ENCODE results near the gene KRT35.

KRT35 gene

DNA sequence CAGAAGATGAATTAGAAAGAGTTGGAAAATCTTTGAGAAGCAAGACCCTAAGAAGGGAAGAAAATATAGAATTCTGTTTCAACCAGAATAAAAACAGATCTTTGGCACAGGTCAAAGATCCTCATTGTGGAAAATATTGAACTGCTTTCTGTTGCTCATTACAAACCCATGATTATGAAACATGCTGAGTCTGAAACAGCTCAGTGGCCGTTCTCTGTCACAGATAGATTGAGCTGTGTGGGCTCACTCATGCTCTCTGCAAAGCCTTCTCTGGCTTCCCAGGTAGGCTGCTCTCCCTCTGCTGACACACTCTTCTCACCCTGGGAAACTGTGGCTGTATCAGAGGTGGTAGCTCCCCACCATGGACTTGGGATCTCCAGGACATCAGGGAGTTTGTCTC lies 36.8 kb downstream of the KRT35 start:
- H3K4me3 ChIP-seq (ENCODE audit: low read depth, low read length), result no peak overlapping the region
- ChIA-PET CTCF (interaction anchor here (0.9 to 1.1 kb wide), 2 partner anchors 10 to 14 kb away, joined by 3 to 4 read pairs; no protein-coding TSS in a partner anchor), POLR2A (no interaction called here)
- TF ChIP-seq, protein P1, sequence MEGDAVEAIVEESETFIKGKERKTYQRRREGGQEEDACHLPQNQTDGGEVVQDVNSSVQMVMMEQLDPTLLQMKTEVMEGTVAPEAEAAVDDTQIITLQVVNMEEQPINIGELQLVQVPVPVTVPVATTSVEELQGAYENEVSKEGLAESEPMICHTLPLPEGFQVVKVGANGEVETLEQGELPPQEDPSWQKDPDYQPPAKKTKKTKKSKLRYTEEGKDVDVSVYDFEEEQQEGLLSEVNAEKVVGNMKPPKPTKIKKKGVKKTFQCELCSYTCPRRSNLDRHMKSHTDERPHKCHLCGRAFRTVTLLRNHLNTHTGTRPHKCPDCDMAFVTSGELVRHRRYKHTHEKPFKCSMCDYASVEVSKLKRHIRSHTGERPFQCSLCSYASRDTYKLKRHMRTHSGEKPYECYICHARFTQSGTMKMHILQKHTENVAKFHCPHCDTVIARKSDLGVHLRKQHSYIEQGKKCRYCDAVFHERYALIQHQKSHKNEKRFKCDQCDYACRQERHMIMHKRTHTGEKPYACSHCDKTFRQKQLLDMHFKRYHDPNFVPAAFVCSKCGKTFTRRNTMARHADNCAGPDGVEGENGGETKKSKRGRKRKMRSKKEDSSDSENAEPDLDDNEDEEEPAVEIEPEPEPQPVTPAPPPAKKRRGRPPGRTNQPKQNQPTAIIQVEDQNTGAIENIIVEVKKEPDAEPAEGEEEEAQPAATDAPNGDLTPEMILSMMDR (IDR thresholded peaks at IDR 0.05; ENCODE audit: insufficient read depth, low read length, missing control alignments), result no peak
- no peak for DNase-seq (ENCODE audit: low read depth, low spot score)

DNA sequence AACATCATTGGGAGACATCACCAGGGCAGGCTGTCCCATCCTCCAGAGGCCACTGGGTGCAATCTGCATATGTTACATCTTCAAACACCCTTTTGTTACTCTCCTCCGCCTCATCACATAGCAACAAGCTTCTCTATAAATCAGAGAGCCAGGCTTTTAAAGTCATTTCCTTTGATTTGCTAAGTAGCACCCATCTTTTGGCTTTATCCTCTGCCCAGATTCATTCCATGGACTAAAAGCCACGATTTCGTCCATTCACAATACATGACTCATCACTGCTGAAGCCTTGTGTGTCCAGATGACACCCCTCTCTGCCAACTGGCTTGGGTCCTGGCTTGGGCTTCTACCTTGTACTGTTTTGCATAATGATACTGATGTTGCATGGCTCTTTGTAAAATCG lies 38.2 kb downstream of the KRT35 start:
- no peak overlapping the region for H3K4me3 ChIP-seq (ENCODE audit: low read depth, low read length)
- TF ChIP-seq, protein P1 (IDR thresholded peaks at IDR 0.05; ENCODE audit: insufficient read depth, low read length, missing control alignments), result no peak
- ChIA-PET CTCF (interaction anchor here (2.0 kb wide), 1 partner anchor 8 kb away, joined by 5 read pairs; no protein-coding TSS in a partner anchor), POLR2A (no interaction called here)
- peak; percentile 44 for DNase-seq (ENCODE audit: low read depth, low spot score)

DNA sequence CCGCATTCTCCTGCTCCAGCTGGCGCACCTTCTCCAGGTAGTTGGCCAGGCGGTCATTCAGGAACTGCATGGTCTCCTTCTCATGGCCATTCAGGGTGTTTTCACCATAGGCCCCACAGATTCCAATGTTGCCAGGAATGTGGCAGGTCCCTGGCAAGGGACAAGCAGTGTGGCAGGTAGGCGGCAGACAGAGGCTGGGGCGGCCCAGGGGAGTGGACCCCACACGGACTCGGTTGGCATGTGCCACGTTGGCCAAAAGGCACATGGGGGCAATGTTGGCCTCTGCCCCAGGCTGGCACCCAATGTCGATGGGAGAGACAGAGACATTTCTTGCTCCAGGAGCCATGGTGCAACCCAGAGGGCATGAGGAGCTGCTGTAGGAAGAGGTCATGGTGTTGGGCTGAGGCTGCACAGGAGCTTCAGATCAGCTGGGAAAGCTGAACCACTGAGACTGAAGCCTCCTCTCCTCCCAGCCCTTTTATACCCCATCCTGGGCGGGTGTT lies 40.4 kb downstream of the KRT35 start, which contains the start of gene KRT38:
TSS of gene KRT38 (minus strand) at position 453 of the 503 bp plus-strand sequence. CDS start at position 391, 62 bp downstream.
- ChIA-PET POLR2A (no interaction called here), CTCF (interaction anchor here (1.7 kb wide), 1 partner anchor 208 kb away, joined by 5 read pairs; no protein-coding TSS in a partner anchor)
- TF ChIP-seq, protein P1 (IDR thresholded peaks at IDR 0.05; ENCODE audit: insufficient read depth, low read length, missing control alignments), result no peak

DNA sequence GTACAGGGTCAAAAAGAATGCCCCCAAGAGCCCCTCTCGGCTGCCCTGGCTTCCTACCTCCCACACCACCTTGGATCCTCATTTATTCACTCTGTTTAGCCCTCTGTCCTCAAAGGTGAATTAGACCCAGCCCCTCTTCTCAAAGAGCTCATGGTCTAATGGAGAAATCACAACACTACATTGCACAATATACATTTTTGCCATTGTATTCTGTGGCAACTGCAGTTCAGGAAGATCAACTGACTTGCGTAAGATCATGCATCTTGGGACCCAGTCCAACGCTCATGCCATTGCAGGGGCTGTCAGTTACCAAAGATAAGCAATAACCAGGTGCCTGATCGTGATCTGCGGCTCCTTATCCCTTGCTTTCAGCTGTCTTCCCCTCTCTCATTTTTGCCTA lies 41.6 kb downstream of the KRT35 start:
- no peak overlapping the region for H3K4me3 ChIP-seq (ENCODE audit: low read depth, low read length)
- CTCF ChIA-PET, result interaction anchor here (1.0 to 1.2 kb wide), 2 partner anchors 9 to 57 kb away, joined by 3 read pairs; no protein-coding TSS in a partner anchor
- no peak for DNase-seq (ENCODE audit: low read depth, low spot score)
- TF ChIP-seq, protein P1 (IDR thresholded peaks at IDR 0.05; ENCODE audit: insufficient read depth, low read length, missing control alignments), result no peak
- POLR2A ChIA-PET, result no interaction called here

More for the DNA sequence above, 40.4 kb downstream of the KRT35 start, which contains the start of gene KRT38:
- no peak within 1 kb of the TSS for H3K4me3 ChIP-seq (ENCODE audit: low read depth, low read length)
- DNase-seq (ENCODE audit: low read depth, low spot score), result no peak

DNA sequence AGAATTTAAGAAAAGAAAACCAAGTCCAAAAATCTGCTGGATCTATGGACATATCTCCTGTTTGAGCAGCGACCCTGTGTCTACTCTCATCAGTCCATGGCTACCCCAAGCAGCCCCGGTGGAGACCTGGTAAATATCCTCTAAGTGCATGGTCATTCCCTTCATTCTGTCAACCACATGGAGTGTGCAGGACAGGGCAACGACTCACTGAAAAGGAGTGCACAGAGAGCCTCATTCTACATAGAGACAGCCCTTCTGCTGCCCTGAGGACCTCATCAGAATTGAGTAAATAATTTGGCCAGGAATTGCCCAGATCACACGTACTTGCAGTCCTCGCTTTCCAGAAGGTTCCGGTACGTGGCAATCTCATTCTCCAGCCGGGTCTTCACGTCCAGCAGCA lies 43.2 kb downstream of the KRT35 start:
- POLR2A ChIA-PET, result no interaction called here
- DNase-seq (ENCODE audit: low read depth, low spot score), result no peak
- TF ChIP-seq, protein P1 (IDR thresholded peaks at IDR 0.05; ENCODE audit: insufficient read depth, low read length, missing control alignments), result no peak
- H3K4me3 ChIP-seq (ENCODE audit: low read depth, low read length), result no peak overlapping the region
- CTCF ChIA-PET, result no interaction called here

DNA sequence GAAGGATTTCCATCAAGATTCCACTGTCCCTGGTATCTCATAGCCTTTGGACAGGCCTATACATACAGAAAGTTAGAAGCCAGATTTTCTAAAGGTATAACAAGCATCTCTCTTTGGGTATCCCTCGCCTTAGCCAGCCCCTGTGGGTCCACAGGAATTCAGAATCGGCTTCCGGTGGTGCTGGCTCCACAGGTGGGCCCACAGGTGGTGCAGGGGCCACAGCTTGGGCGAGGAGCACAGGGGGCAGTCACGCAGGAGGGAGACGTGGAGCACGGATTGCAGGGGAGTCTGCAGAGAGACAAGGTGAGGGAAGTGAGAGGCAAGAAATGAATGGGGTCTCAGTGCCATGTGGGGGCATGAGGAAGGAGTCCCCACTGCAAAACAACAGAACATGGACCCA lies 43.7 kb downstream of the KRT35 start:
- ChIA-PET CTCF (no interaction called here), POLR2A (no interaction called here)
- TF ChIP-seq, protein P1 (IDR thresholded peaks at IDR 0.05; ENCODE audit: insufficient read depth, low read length, missing control alignments), result no peak

More for the DNA sequence above, 43.7 kb downstream of the KRT35 start:
- no peak for DNase-seq (ENCODE audit: low read depth, low spot score)
- H3K4me3 ChIP-seq (ENCODE audit: low read depth, low read length), result no peak overlapping the region
